Smooth muscle cell (in vitro differentiated cells): ENCODE measurements around the gene WIF1. TPM values are rescaled to one million over a fixed set of nuclear protein-coding genes. Genes with fewer than 3 reads are reported as not detected.

Experiments used
- DNase-seq: peaks from one replicate; lab custom pipeline; 2025; ENCODE audit not compliant: unreplicated experiment; lab: John Stamatoyannopoulos, UW
- H2AFZ ChIP-seq: fragments of 200-600 bp; sonication (generic); 2 replicates; pipeline ENCODE4 v1.6.0; 2016; ENCODE audit warnings: antibody characterized with exemption, low read depth, mild to moderate bottlenecking
- H3F3A ChIP-seq: fragments of 200-600 bp; sonication (generic); 2 replicates; pipeline ENCODE4 v1.6.0; 2017; ENCODE audit warnings: antibody characterized with exemption, low read depth
- H3K27ac ChIP-seq: fragments of 200-600 bp; sonication (generic); 2 replicates; pipeline ENCODE4 v1.5.1; 2016; ENCODE audit warnings: low read depth, mild to moderate bottlenecking
- H3K27me3 ChIP-seq: fragments of 200-600 bp; sonication (generic); 2 replicates; pipeline ENCODE4 v1.6.1; 2016; ENCODE audit warnings: low read depth, mild to moderate bottlenecking
- H3K36me3 ChIP-seq: fragments of 200-600 bp; sonication (generic); 2 replicates; pipeline ENCODE4 v1.5.1; 2016; ENCODE audit warnings: low read depth
- H3K4me1 ChIP-seq: fragments of 200-600 bp; sonication (generic); 2 replicates; pipeline ENCODE4 v1.5.1; 2016; ENCODE audit warnings: low read depth
- H3K4me2 ChIP-seq: fragments of 200-600 bp; sonication (generic); 2 replicates; pipeline ENCODE4 v1.6.0; 2016; ENCODE audit warnings: mild to moderate bottlenecking
- H3K4me3 ChIP-seq: fragments of 200-600 bp; sonication (generic); 2 replicates; pipeline ENCODE4 v1.5.1; 2016; ENCODE audit warnings: mild to moderate bottlenecking
- H3K79me2 ChIP-seq: fragments of 200-600 bp; sonication (generic); 2 replicates; pipeline ENCODE4 v1.6.0; 2016; ENCODE audit warnings: low read depth, mild to moderate bottlenecking
- H3K9ac ChIP-seq: fragments of 200-600 bp; sonication (generic); 2 replicates; pipeline ENCODE4 v1.6.0; 2016; ENCODE audit warnings: low read depth
- H3K9me3 ChIP-seq: fragments of 200-600 bp; sonication (generic); replicated peaks from 2 replicates; pipeline ENCODE4 v1.5.1; 2016; ENCODE audit warnings: low read depth
- H4K20me1 ChIP-seq: fragments of 200-600 bp; sonication (generic); 2 replicates; pipeline ENCODE4 v1.6.0; 2016; ENCODE audit warnings: low read depth
- WGBS: methylation state at CpG from one replicate; pipeline ENCODE4 v1.1.7; 2016; ENCODE audit warnings: low lambda C conversion rate; 5-methylcytosine and 5-hydroxymethylcytosine counted together
- polyA plus RNA-seq: library from polyadenylated mRNA; unstranded; fragments of >200 nt; fragmentation: Nextera tagmentation; extraction: Ambion mirVana; gene quantifications from 2 replicates; pipeline ENCODE4 v1.2.1, GENCODE V29; 2016
- total RNA-seq: library from RNA; depleted of rRNA; stranded (reverse); fragments of >200 nt; gene quantifications from 2 replicates; pipeline ENCODE4 v1.2.3, GENCODE V29; 2014
- TF ChIP-seq, protein P1 (sequence below): fragments of 200-600 bp; sonication (generic); IDR thresholded peaks from 2 replicates; pipeline ENCODE4 v1.5.1; 2017; ENCODE audit warnings: borderline replicate concordance, mild to moderate bottlenecking, antibody characterized with exemption; ENCODE audit not compliant: insufficient read depth, poor library complexity, severe bottlenecking

Gene WIF1
- total and polyA plus RNA-seq, 2 experiments from 2014 or later = 0.30 TPM; not detected in 1

DNA sequence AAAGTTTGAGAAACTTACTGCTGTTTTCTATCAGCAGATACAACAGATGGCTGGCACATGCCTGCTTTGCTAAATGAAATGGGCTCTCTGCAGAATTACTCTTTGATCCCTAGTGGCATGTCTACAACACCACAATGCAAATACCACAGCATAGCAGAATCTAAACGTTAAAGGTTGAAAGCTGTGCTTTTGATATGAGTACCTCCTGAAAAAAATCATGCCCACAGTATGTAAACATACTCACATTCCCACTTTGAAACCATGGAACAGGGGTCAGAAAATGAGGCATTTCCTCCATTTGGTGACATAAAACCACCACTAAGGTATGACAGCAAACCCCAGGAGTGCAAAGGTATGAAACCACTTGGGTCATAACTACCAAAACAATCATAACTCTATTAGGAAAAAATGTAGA, 7.5 kb downstream of the WIF1 start:
- peaks cover 27% of the 10 kb centered on the region for H3K27me3 ChIP-seq
- no peak overlapping the region for H3K4me3 ChIP-seq
- no peaks in the 10 kb centered on the region for H3K36me3 ChIP-seq
- no peak overlapping the region for H3K4me2 ChIP-seq
- H3K9me3 ChIP-seq = no peaks in the 10 kb centered on the region
- TF ChIP-seq, protein P1, sequence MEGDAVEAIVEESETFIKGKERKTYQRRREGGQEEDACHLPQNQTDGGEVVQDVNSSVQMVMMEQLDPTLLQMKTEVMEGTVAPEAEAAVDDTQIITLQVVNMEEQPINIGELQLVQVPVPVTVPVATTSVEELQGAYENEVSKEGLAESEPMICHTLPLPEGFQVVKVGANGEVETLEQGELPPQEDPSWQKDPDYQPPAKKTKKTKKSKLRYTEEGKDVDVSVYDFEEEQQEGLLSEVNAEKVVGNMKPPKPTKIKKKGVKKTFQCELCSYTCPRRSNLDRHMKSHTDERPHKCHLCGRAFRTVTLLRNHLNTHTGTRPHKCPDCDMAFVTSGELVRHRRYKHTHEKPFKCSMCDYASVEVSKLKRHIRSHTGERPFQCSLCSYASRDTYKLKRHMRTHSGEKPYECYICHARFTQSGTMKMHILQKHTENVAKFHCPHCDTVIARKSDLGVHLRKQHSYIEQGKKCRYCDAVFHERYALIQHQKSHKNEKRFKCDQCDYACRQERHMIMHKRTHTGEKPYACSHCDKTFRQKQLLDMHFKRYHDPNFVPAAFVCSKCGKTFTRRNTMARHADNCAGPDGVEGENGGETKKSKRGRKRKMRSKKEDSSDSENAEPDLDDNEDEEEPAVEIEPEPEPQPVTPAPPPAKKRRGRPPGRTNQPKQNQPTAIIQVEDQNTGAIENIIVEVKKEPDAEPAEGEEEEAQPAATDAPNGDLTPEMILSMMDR = no peak
- no peak for DNase-seq
- H3K4me1 ChIP-seq = no peaks in the 10 kb centered on the region
- no peak overlapping the region for H3K9ac ChIP-seq
- no peak overlapping the region for H3K27ac ChIP-seq
- no peaks in the 10 kb centered on the region for H3K79me2 ChIP-seq
- H3F3A ChIP-seq = no peaks in the 10 kb centered on the region
- no peaks in the 10 kb centered on the region for H4K20me1 ChIP-seq
- H2AFZ ChIP-seq = no peak overlapping the region
- 24% methylated on average over 1 of the region's 1 CpG for whole genome bisulfite sequencing

DNA sequence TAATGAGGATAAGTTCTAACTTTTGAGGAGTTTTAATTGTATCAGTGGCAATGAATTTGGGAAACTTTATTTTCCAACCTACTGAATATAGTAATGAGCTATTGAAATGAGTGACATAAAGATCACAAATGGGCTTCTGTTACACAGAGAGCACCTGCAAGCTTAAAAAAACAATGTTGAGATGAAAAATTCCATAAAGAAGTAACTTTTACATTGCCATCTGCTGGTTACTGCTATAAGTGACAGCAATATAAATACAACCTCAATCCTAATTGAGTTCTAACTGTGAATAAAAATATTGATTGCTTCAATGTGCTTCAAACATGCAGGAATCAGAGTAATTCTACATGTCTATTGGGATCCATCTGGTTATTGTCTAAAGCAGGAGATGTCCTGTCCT, 14.2 kb downstream of the WIF1 start:
- no peak for DNase-seq
- TF ChIP-seq, protein P1 = peak; percentile 47

DNA sequence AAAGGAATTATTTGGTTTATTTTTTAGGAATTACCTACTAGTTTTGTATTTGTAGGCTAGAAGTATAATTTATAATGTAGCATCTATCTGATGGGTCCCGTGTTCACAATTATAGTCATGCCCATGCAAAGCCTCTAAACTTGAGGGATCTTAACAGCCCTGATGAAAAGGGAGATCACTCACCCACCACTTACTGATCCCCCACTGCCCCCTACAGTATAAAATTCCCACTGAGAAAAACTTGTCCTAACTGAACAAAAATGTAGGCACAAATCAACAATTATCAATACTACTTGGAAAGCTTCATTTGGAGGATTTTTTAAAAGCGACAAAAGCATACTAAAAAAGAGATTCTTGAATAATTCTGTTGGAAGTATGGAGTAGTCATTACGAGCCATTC, 21.0 kb downstream of the WIF1 start:
- Histone ChIP-seq H3K36me3 (no peaks in the 10 kb centered on the region), H3K4me1 (no peaks in the 10 kb centered on the region), H3K9ac (no peak overlapping the region), H4K20me1 (no peaks in the 10 kb centered on the region), H3K4me2 (no peak overlapping the region), H3K27ac (no peak overlapping the region), H3K79me2 (no peaks in the 10 kb centered on the region), H3F3A (no peaks in the 10 kb centered on the region), H3K27me3 (peaks cover 19% of the 10 kb centered on the region), H2AFZ (no peak overlapping the region), H3K9me3 (no peaks in the 10 kb centered on the region), H3K4me3 (no peak overlapping the region)
- no peak for DNase-seq
- TF ChIP-seq, protein P1 = peak; percentile 32
- WGBS = 71% methylated on average over 3 of the region's 3 CpGs

More for the DNA sequence above, 14.2 kb downstream of the WIF1 start:
- no peaks in the 10 kb centered on the region for H3K36me3 ChIP-seq
- no peaks in the 10 kb centered on the region for H3K79me2 ChIP-seq
- no peak overlapping the region for H3K4me3 ChIP-seq
- H3K4me1 ChIP-seq = no peaks in the 10 kb centered on the region
- H3K27me3 ChIP-seq = peaks cover 10% of the 10 kb centered on the region
- H3F3A ChIP-seq = no peaks in the 10 kb centered on the region
- no peak overlapping the region for H3K27ac ChIP-seq
- H4K20me1 ChIP-seq = no peaks in the 10 kb centered on the region
- H3K9me3 ChIP-seq = no peaks in the 10 kb centered on the region
- no peak overlapping the region for H3K4me2 ChIP-seq
- H2AFZ ChIP-seq = no peak overlapping the region
- H3K9ac ChIP-seq = no peak overlapping the region

DNA sequence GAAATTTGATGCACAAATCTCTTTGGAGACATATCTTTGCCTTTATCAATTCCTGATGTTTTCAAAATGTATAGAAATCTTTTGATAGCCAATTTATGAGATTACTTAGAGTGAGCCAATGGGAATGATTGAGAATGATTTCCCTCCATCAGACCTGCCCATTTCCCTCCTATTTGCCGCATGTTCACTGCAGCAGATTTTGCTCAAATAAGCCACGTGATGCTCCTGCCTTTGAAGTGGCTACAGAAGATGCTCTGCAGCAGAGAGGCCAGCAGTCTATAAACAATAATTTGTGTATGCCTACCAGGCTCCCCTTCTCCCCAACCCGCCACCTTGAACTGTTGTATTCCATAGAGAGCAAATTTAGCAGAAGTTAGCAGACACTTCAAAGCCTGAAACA, 21.9 kb downstream of the WIF1 start:
- Histone ChIP-seq H3K4me2 (no peak overlapping the region), H3K4me1 (no peaks in the 10 kb centered on the region), H4K20me1 (no peaks in the 10 kb centered on the region), H3K79me2 (no peaks in the 10 kb centered on the region), H3K27me3 (peaks cover 23% of the 10 kb centered on the region), H2AFZ (no peak overlapping the region), H3K9ac (no peak overlapping the region), H3F3A (no peaks in the 10 kb centered on the region), H3K36me3 (no peaks in the 10 kb centered on the region), H3K9me3 (no peaks in the 10 kb centered on the region), H3K27ac (no peak overlapping the region), H3K4me3 (no peak overlapping the region)
- TF ChIP-seq, protein P1 = no peak
- DNase-seq = no peak
- 83% methylated on average over 3 of the region's 3 CpGs for WGBS
